SKM-1 treated with dmso at 0.1 percent for 144 hours (cell line): ENCODE data around the gene TMA16.
"Not testable (repeated sequence)": the region's sequence is repeated elsewhere in the genome, so short reads cannot be mapped to it uniquely, and the experiment has no call there.

Experiments used
- DNase-seq: peaks from one replicate; lab custom pipeline; 2025; ENCODE audit not compliant: unreplicated experiment; lab: John Stamatoyannopoulos, UW

Gene TMA16

DNA sequence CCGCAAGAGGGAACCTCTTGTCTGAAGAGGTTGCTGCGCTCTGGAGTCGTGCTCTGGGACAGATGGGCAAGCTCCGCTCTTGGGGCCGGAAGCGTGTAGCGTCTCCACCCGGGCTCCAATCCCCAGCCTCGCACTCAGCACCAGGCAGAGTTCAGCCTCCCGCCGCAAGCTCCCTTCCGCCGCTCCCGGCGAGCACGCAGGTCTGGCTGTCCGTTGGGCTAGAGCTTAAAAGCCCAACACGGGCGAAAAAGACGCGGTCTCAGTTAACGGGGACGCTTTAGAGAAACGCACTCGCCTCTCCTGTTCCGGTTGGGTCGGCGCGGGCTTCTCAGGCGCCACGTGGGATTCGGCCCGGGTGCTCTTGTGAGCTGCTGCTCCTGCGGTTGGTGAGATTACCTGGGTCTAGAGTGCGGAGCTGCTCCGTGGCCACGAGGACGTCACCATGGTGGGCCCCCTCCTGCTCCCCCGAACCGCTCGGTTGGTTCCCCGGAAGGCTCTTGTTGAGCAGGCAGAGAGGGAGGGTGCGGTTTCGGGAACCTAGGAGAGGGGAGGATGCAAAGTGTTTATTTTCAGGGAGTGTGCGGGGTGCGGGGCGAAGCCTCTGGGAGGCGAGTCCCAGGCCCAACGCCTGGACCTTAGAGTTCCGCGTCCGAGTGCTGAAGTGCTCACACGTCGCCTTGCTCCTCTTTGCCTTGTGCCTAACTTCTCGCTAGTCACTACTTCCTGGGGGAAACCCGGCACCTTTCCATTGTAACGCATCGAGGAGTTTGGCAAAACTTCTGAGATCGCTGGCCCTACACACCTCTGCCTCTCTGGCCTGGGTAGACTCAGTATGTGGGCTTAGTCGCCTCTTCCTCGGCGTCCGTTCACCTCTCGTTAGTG, at the start of gene TMA16:
Gene TMA16, plus strand, starts transcription at position 331 of the 882 bp plus-strand sequence. Its CDS starts 112 bp downstream, at position 443.
- DNase-seq, result peak; percentile 90

DNA sequence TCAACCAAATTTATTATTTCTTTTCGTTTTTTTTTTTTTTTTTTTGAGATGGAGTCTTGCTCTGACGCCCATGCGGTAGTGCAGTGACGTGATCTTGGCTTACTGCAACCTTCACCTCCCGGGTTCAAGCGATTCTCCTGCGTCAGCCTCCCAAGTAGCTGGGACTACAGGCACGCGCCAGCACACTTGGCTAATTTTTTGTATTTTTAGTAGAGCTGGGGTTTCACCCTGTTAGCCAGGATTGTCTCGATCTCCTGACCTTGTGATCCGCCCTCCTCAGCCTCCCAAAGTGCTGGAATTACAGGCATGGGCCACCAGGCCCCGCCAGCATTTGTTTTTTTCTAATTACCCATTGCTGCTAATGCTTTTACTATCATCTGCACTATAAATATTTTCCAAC, 47.5 kb upstream of the TMA16 start:
- DNase-seq, result not testable (repeated sequence)

DNA sequence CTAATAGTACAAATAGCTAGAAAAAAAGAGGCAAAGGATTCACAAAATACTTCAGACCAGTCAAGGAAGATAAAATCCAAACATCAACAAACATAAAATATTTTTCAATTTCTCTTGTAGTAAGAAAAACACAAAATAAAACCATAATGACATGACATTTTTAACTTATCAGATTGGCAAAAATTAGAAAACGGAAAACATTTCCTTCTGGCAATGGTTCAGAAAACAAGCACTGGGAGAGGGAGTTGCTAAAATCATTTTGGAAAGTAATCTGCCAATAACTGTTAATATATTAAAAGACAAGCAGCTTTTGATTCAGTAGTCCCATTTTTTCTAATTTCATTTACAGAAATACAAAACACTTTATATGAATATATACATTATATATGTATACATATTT, 47.0 kb upstream of the TMA16 start:
- DNase-seq, result no peak

DNA sequence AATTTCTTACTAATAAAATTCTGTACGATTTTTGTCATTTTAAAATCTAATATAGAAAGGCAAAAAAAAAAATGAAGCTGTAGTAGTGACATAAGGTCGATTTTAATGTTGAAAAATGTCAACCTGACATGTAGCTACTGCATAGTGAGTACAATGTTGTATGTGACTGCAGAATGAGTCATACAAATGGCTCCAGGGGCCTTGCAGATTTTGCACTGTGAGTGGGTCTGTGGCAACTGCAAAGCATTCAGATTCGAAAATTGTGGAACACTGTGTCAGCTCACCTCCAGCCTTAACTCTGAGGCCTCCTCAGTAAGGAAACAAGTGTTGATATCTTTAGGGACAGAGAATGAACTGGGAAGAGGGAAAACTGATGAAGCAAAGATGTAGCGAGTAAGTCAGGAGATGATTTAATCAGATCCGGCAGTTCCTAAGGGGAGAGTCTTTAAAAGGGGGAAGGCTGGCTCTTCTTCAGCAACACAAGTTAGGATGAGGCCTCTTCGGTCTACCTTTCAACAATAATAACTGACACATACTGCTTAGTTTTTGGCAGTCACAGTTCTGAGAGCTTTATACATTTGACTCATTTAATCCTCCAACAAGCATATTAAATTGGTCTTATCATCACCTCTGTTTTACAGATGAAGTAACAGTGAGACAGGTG, 45.8 kb upstream of the TMA16 start:
- DNase-seq, result no peak

DNA sequence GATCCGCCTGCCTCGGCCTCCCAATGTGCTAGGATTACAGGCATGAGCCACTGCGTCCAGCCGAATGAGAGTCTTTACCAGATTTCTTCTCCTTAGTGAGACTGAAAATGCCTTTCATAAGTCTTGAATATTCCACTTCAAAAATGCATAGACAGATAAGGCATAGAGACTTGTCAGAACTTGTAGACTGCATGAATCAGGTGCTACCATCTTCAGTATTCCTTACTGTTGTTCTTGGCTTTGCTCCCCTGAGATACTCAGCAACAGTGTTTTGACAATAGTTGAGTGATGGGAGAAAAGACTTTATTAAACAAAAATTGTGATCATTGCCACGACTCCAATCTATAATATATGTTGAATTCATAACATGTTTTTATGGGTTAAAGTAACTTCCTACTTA, 31.9 kb upstream of the TMA16 start:
- DNase-seq, result no peak

DNA sequence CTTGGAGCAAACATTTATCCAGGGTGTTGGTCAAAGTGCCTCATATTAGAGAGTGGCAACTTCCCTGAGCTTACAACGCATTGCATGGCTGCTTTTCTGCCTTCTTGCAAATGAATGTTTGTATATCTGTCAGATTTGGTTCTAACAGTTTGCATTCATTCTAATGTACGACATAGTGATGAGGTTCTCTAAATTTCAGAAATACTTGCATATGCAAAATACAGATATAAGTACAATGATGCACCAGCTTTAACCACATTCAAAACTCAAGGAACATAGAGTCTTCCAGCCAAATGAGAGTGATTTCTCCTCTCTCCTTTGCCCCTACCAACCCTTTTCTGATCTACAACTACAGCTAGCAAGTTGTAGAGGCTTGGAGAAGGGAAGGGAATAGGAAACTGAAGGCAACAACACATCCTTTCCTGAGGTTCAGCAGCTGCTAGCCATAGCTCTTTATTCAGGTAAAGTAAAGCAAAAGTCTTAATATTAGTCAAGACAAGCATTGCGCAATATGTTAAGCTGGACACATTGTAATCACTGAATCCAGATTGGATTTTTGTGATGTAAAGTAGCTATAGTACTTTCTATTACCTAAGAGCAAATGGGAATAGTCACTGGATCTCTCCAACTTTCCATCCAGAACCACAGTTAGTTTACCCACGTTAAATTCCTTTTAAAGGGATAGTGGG, 27.3 kb upstream of the TMA16 start:
- no peak for DNase-seq

DNA sequence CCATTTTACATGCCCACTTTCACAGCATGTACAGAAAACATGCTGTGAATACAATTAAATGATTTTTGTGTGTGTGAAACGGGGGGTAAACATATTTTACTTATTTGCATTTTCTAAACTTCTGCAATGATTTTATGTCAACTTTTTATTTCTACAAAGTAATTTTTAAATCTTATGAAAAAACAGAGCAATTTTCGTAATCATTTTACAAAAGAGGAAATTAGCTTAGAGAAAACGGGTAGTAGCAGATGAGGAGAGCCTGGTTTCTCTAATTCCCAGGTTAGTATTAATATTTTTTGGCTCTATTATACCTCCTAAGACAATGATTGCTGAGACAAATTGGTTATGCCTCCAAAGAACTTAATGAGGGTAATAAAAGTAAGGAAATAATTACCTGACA, 24.1 kb upstream of the TMA16 start:
- peak; percentile 11 for DNase-seq

DNA sequence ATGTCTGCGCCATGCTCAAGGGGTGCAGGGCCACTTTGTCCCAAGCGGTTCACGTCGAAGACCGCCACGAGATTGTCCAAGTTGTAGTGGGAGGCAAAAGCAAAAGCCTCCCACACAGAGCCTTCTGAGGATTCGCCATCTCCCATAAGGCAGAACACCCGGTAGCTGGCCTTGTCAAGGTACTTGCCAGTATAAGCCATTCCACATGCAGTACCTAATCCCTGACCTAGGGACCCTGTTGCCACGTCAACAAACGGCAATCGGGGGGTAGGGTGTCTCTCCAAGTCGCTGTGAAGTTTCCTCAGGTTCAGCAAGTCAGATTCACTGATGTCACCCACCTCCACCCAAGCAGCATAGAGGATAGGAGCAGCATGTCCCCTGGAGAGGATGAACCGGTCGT, 21.4 kb upstream of the TMA16 start:
- DNase-seq, result no peak

DNA sequence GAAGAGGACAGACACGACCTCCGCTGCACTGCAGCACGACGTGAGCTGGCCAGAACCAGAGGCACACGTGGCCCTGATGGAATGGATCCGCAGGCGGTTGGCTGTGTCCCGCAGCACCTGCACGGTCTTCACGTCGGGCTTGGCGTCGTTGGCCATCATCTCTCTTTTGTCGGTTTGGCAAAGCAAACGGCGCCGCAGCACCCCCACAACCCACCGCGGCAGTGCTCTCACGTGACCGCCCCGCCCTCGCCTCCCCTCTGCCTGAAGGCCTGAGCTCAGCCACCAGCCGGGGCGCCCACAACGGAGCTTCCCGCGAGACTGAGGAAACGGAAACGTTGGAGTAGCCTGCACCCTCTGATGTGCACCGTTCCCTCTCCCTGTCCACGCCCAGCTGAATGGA, 20.9 kb upstream of the TMA16 start, which contains the start of gene TKTL2:
Gene TKTL2, minus strand, starts transcription at position 179 of the 400 bp plus-strand sequence. Its CDS starts 20 bp downstream, at position 159.
- DNase-seq, result no peak

DNA sequence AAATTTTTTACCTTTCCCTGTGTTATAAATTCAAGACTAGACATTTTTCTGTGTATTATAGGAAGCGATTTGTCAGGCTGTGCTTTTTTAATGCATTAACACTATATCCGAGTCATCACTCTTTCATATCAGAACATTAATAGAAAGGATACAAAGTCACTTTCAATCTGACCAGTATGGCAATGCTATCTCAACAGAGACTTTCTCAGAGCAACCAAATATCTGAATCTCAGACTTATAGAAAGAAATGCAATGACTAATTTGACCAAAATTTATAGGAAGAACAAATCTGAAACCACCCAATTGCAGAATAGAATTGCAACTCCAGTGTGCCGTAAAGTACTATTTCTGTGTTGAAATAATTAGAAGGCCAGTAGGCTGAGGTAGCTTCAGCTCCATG, 20.5 kb upstream of the TMA16 start:
- no peak for DNase-seq

DNA sequence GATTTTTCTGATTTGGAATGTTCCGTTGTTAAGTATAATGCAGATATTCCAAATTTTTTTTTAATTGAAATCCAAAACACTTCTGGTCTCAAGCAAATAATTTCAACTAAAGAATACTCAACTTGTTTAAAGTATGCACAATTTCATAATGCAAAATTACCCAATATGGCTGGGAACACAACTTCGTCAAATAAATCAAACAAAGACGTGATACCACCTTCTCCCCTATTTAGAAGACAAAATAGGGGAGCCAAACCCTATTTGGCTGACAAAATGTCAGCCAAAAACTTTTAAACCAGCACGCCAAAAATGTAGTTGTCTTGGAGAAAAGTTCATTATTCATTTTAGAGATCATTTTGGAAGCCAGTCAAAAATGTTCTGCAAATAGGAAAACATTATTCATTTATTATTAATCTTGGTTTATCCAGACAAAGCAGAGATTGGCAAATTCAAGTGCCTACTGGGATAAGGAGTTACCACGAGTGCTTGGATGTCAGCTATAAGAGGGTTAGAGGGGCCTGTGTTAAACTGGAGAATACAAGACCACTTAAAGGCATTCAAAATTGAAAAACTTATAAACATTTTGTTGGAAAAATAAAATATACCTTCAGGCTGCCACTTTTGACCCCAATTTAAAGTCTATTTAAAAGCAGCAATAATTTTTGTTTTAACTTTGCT, 17.6 kb upstream of the TMA16 start:
- DNase-seq, result no peak

DNA sequence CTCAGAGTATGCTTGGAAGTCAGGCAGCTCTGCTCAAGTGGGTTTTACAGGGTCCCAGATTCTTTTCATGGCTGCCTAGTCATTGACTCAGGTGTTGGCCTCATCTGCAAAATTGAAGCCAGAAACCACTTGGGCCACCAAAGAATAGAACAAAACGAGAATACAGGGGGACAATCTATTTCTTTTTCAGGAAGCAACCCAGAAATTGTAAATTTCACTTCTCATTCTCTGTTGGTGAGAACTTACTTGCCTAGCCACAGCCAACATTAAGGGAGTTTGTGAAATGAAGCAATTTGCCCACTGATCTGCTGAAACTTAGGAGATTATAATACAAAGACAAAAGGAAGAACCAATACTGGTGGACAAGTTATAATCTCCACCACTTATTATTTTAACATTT, 12.3 kb upstream of the TMA16 start:
- peak; percentile 57 for DNase-seq

DNA sequence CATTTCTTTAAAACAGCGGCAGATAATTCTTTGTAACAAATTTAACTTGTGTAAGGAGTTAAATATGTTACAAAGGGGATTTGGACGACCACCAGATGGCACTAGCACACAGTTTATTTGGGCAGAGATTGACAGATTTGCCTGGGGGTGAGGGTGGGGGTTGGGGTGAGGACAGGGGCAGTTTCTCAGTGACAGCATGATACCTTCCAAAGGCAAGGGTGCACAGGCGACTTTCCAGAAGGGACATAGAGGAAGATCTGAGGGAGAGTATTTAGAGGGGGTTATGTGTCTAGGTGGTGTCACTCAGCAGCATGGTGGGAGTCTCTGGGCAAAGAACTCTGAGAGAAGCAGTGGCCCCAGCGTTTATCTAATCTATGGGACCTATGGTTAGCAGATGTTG, 9.6 kb upstream of the TMA16 start:
- DNase-seq, result no peak

DNA sequence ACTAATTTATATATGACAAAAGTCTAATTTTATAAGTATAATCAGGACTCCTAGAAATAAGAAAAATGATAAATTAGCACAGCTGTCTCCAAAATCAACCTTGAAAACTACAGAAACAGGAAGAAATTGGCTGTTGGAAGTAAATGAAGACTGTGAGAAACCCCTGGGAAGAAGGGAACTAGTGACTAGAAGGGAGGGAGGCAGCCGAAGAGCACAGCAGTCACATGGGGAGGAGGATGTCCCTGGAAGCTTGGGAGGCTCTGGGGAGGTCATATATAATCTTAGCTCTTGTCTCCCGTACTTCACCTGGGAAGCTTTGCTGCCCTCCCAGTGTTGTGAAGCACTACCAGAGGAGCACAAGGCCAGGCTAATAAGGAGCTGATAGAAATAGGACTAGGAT, 8.9 kb upstream of the TMA16 start:
- DNase-seq, result no peak

DNA sequence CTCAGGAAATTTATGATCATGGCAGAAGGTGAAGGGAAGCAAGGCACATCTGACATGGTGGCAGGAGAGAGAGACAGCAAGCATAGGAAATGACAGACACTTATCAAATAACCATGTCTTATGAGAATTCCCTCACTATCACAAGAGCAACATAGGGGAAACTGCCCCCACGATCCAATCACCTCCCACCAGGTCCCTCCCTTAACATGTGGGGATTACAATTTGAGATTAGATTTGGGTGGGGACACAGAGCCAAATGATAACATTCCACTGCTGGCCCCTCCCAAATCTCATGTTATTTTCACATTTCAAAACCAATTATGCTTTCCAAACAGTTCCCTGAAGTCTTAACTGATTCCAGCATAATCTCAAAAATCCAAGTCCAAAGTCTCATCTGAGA, 8.2 kb upstream of the TMA16 start:
- no peak for DNase-seq

DNA sequence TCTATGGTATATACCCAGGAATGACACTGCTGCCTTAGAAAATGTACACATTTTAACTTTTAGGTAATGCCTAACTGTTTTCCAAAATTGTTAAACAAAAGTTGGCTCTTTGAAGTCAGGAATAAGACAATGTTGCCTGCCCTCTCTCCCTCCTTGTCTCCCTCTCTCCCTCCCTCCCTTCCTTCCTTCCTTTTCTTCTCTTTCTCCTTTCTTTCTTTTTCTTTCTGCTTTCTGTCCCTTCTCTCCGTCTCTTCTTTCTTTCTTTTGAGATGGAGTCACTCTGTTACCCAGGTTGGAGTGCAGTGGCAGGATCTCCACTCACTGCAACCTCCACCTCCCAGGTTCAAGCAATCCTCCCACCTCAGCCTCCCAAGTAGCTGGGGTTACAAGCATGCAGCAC, 4.6 kb upstream of the TMA16 start:
- no peak for DNase-seq

DNA sequence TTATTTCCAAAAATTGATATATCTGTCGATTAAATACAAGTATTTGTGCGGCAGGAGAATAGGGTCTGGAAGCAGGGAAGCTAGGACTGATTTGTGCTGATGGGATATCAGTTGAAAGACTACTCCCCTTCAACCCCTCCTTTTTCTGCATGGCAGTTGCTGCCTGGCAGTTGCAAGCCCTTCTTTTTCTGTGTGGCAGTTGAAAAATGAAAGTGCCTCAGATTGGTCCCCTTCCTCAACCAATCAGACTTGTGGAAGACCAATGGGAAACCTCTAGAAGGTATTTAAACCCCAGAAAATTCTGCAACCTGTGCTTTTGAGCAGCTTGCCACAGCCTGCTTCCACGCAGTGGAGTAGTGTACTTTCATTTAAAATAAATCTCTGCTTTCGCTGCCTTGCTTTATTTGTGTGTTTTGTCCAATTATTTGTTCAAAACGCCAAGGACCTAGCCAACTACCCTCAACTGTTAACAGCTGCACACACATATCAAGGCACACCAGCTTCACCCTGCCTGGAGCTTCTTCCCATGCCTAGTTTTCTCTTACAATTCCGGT, 1.5 kb upstream of the TMA16 start:
- DNase-seq, result no peak

DNA sequence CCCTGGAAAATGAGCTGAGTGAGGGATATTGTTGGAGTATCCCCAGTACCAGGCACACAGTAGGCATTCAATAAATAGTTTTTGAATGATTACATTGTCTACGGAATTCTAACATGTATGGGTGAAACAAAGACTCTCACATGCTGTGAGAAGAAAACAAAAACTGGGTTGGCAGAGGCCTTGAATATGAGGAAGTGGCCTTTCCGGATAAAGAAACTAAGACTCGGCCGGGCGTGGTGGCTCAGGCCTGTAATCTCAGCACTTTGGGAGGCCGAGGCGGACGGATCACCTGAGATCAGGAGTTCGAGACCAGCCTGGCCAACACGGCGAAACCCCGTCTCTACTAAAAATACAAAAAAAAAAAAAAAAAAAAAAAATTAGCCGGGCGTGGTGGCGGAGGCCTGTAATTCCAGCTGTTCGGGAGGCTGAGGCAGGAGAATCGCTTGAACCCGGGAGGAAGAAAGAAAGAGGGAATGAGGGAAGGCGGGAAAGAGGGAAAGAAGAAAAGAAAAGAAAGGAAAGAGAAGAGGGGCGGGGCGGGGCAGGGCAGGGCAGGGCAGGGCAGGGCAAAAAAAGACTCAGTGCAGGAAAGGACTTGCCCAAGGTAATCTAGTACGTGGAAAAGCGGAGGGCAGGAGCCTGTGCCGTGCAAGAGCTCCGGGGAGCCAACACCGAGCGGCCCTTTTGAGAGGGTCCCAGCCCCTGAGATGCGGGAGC, 689 bp upstream of the TMA16 start:
- peak; percentile 18 for DNase-seq

DNA sequence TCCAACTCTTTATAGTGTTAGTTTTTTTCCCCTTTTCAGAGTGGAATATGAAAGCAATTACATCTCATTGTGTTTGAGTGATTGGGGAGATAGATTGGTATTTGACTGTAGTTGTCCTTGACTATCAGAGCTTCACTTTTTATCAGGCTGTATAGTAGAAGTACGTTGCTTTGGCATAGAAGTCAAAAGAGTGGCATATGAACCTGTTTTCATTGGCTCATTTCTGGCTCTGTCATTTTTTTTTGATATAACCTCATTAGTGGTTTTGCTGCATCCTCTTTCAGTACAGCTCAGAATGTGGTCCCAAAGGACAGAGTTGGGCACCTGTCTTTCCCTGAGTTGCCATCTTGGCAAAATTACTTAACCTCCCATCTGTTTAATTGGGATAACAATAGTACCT, 1.4 kb downstream of the TMA16 start:
- DNase-seq, result no peak

DNA sequence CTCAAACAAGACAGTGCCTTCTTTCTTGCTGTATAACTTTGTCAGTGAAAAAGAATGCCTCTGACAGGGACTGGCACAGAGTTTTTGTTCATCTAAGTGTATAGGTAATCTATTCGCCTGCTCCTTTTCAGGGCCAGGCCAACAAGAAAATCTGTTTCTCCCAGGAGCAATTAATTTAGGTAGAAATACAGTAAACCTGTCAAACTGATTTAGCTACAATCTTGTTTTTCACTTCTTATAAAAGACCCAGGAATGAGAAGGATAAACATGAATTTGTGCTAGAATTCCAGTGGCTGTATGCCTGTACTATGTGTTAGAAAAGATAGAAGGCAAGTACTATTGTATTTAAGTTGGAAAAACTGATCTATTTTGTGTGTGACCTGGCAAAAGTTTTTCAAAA, 6.1 kb downstream of the TMA16 start:
- no peak for DNase-seq
